ENCODE results near the gene THAP6. TPM values are rescaled to one million over a fixed set of nuclear protein-coding genes. Genes with fewer than 3 reads are reported as not detected.
"Not testable (repeated sequence)": the region's sequence is repeated elsewhere in the genome, so short reads cannot be mapped to it uniquely, and the experiment has no call there.

The THAP6 gene
- total RNA-seq, 1 experiment from 2014 or later = 13.6 TPM

GRCh38 chr4:75509592-75509991 is 4.7 kb upstream of the THAP6 start:
- peaks cover 16% of the 10 kb centered on the region for H3K4me1 ChIP-seq (replicated peaks)

GRCh38 chr4:75511841-75512240 is 2.4 kb upstream of the THAP6 start:
- Histone ChIP-seq H3K4me3 (no peak overlapping the region), H3K36me3 (peaks cover 34% of the 10 kb centered on the region)

More at GRCh38 chr4:75509592-75509991, 4.7 kb upstream of the THAP6 start:
- DNase-seq (ENCODE audit: low read depth in 1 of 2, low spot score in 2 of 2); H3K27me3 ChIP-seq (replicated peaks); H3K4me3 ChIP-seq; H3K27ac ChIP-seq; H3K9me3 ChIP-seq (replicated peaks): not testable (repeated sequence)
- H3K36me3 ChIP-seq = peaks cover 47% of the 10 kb centered on the region

GRCh38 chr4:75512386-75513211 is 1.7 kb upstream of the THAP6 start:
- H3K27ac ChIP-seq = peak overlapping the region; percentile 85
- peak; percentile 50 to 58 for DNase-seq (ENCODE audit: low read depth in 1 of 2, low spot score in 2 of 2)
- no peaks in the 10 kb centered on the region for H3K9me3 ChIP-seq (replicated peaks)

More at GRCh38 chr4:75511841-75512240, 2.4 kb upstream of the THAP6 start:
- H3K4me1 ChIP-seq (replicated peaks) = peaks cover 23% of the 10 kb centered on the region
- DNase-seq (ENCODE audit: low read depth in 1 of 2, low spot score in 2 of 2) = no peak
- peak overlapping the region; percentile 85; the same call in 1 of the 2 replicates for H3K27ac ChIP-seq
- no peaks in the 10 kb centered on the region for H3K9me3 ChIP-seq (replicated peaks)
- no peaks in the 10 kb centered on the region for H3K27me3 ChIP-seq (replicated peaks)

GRCh38 chr4:75513526-75514130 is 645 bp upstream of the THAP6 start:
- peaks cover 23% of the 10 kb centered on the region for H3K4me1 ChIP-seq (replicated peaks)
- peak overlapping the region; percentile 82 for H3K4me3 ChIP-seq
- H3K27me3 ChIP-seq (replicated peaks) = no peaks in the 10 kb centered on the region
- peak overlapping the region; percentile 85 for H3K27ac ChIP-seq
- no peaks in the 10 kb centered on the region for H3K9me3 ChIP-seq (replicated peaks)
- no peak for DNase-seq (ENCODE audit: low read depth in 1 of 2, low spot score in 2 of 2)
- peaks cover 41% of the 10 kb centered on the region for H3K36me3 ChIP-seq

More at GRCh38 chr4:75512386-75513211, 1.7 kb upstream of the THAP6 start:
- H3K4me3 ChIP-seq = peak overlapping the region; percentile 82
- peaks cover 23% of the 10 kb centered on the region for H3K4me1 ChIP-seq (replicated peaks)
- no peaks in the 10 kb centered on the region for H3K27me3 ChIP-seq (replicated peaks)
- peaks cover 39% of the 10 kb centered on the region for H3K36me3 ChIP-seq

GRCh38 chr4:75514949-75515612 is 808 bp downstream of the THAP6 start:
- no peak for DNase-seq (ENCODE audit: low read depth in 1 of 2, low spot score in 2 of 2)
- peak overlapping the region; percentile 82 for H3K4me3 ChIP-seq
- peaks cover 35% of the 10 kb centered on the region for H3K36me3 ChIP-seq
- no peaks in the 10 kb centered on the region for H3K27me3 ChIP-seq (replicated peaks)
- H3K9me3 ChIP-seq (replicated peaks) = no peaks in the 10 kb centered on the region
- H3K4me1 ChIP-seq (replicated peaks) = peaks cover 23% of the 10 kb centered on the region
- peak overlapping the region; percentile 85 for H3K27ac ChIP-seq

GRCh38 chr4:75516144-75516543 is 1.9 kb downstream of the THAP6 start:
- Histone ChIP-seq H3K4me1 (replicated peaks) (peaks cover 23% of the 10 kb centered on the region), H3K27ac (no peak overlapping the region), H3K4me3 (no peak overlapping the region), H3K9me3 (replicated peaks) (no peaks in the 10 kb centered on the region), H3K27me3 (replicated peaks) (no peaks in the 10 kb centered on the region), H3K36me3 (peaks cover 38% of the 10 kb centered on the region; the same call in 1 of the 2 replicates)
- no peak for DNase-seq (ENCODE audit: low read depth in 1 of 2, low spot score in 2 of 2)

- peaks cover 38% of the 10 kb centered on the region for H3K36me3 ChIP-seq
- not testable (repeated sequence) for H3K9me3 ChIP-seq (replicated peaks); H3K27me3 ChIP-seq (replicated peaks); H3K4me3 ChIP-seq; H3K4me1 ChIP-seq (replicated peaks); H3K27ac ChIP-seq; DNase-seq (ENCODE audit: low read depth in 1 of 2, low spot score in 2 of 2)
Observed at GRCh38 chr4:75519452-75519851, 5.2 kb downstream of the THAP6 start.

GRCh38 chr4:75525086-75525485 is 10.8 kb downstream of the THAP6 start:
- H3K4me1 ChIP-seq (replicated peaks) = no peaks in the 10 kb centered on the region
- peaks cover 34% of the 10 kb centered on the region for H3K36me3 ChIP-seq
- no peaks in the 10 kb centered on the region for H3K9me3 ChIP-seq (replicated peaks)
- H3K27ac ChIP-seq = no peak overlapping the region
- H3K27me3 ChIP-seq (replicated peaks) = no peaks in the 10 kb centered on the region
- no peak overlapping the region for H3K4me3 ChIP-seq
- DNase-seq (ENCODE audit: low read depth in 1 of 2, low spot score in 2 of 2) = no peak

- peaks cover 27% of the 10 kb centered on the region for H3K36me3 ChIP-seq
- no peaks in the 10 kb centered on the region for H3K27me3 ChIP-seq (replicated peaks)
- no peak for DNase-seq (ENCODE audit: low read depth in 1 of 2, low spot score in 2 of 2)
- H3K4me1 ChIP-seq (replicated peaks) = no peaks in the 10 kb centered on the region
- no peak overlapping the region for H3K27ac ChIP-seq
- no peaks in the 10 kb centered on the region for H3K9me3 ChIP-seq (replicated peaks)
- no peak overlapping the region for H3K4me3 ChIP-seq
Observed at GRCh38 chr4:75525910-75526309, 11.6 kb downstream of the THAP6 start.

GRCh38 chr4:75527482-75527881 is 13.2 kb downstream of the THAP6 start:
- no peak for DNase-seq (ENCODE audit: low read depth in 1 of 2, low spot score in 2 of 2)
- peaks cover 24% of the 10 kb centered on the region for H3K36me3 ChIP-seq
- no peaks in the 10 kb centered on the region for H3K27me3 ChIP-seq (replicated peaks)
- no peak overlapping the region for H3K4me3 ChIP-seq
- H3K9me3 ChIP-seq (replicated peaks) = no peaks in the 10 kb centered on the region
- no peak overlapping the region for H3K27ac ChIP-seq
- H3K4me1 ChIP-seq (replicated peaks) = no peaks in the 10 kb centered on the region

GRCh38 chr4:75530556-75531322 is 16.5 kb downstream of the THAP6 start:
- no peak for DNase-seq (ENCODE audit: low read depth in 1 of 2, low spot score in 2 of 2)
- Histone ChIP-seq H3K36me3 (peaks cover 15% of the 10 kb centered on the region), H3K4me3 (no peak overlapping the region), H3K9me3 (replicated peaks) (no peaks in the 10 kb centered on the region), H3K27ac (no peak overlapping the region), H3K4me1 (replicated peaks) (no peaks in the 10 kb centered on the region), H3K27me3 (replicated peaks) (no peaks in the 10 kb centered on the region)

GRCh38 chr4:75531536-75532143 is 17.4 kb downstream of the THAP6 start:
- H3K9me3 ChIP-seq (replicated peaks); H3K27ac ChIP-seq; H3K4me1 ChIP-seq (replicated peaks); DNase-seq (ENCODE audit: low read depth in 1 of 2, low spot score in 2 of 2); H3K27me3 ChIP-seq (replicated peaks); H3K4me3 ChIP-seq: not testable (repeated sequence)
- H3K36me3 ChIP-seq = peaks cover 13% of the 10 kb centered on the region; the same call in 1 of the 2 replicates

GRCh38 chr4:75533339-75533887 is 19.1 kb downstream of the THAP6 start:
- not testable (repeated sequence) for H3K27me3 ChIP-seq (replicated peaks); DNase-seq (ENCODE audit: low read depth in 1 of 2, low spot score in 2 of 2); H3K36me3 ChIP-seq; H3K27ac ChIP-seq; H3K9me3 ChIP-seq (replicated peaks); H3K4me1 ChIP-seq (replicated peaks); H3K4me3 ChIP-seq

Measured in SJSA1 (cell line).